Measurements from ENCODE around the gene PSMD9.

DNA sequence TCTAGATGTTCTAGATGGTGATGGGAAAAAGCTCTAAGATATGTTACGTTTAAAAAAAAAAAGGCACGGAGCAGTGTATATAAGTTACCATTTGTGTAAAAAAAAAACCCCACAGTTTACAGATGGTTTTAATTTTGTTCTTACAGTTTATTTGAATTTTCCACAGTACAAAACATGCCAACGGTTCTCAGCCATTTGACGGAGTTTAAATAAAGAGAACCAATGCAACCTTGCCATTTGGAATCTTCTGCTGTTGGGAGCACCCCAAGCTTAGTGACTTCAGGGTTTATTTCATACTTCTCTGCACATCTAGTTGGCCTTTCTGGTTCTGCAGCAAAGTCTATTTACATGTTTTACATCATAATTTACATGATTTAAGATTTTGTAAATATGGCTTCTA lies 22.3 kb upstream of the PSMD9 start:
- no peak for TF ChIP-seq EZH2 (IDR thresholded peaks at IDR 0.05; ENCODE audit: borderline replicate concordance, low read depth, low read length, poor library complexity, severe bottlenecking)
- TF ChIP-seq, protein P1, sequence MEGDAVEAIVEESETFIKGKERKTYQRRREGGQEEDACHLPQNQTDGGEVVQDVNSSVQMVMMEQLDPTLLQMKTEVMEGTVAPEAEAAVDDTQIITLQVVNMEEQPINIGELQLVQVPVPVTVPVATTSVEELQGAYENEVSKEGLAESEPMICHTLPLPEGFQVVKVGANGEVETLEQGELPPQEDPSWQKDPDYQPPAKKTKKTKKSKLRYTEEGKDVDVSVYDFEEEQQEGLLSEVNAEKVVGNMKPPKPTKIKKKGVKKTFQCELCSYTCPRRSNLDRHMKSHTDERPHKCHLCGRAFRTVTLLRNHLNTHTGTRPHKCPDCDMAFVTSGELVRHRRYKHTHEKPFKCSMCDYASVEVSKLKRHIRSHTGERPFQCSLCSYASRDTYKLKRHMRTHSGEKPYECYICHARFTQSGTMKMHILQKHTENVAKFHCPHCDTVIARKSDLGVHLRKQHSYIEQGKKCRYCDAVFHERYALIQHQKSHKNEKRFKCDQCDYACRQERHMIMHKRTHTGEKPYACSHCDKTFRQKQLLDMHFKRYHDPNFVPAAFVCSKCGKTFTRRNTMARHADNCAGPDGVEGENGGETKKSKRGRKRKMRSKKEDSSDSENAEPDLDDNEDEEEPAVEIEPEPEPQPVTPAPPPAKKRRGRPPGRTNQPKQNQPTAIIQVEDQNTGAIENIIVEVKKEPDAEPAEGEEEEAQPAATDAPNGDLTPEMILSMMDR (conservative IDR thresholded peaks at IDR 0.05; ENCODE audit: low read depth, low read length): no peak
